GM12875 (cell line): ENCODE data around the gene CUL9.

Source experiments
- H3K4me3 ChIP-seq: one replicate; pipeline ENCODE4 v1.5.1; 2011; ENCODE audit warnings: low read depth, low read length, control low read depth
- CTCF ChIP-seq: IDR thresholded peaks from 2 replicates; pipeline ENCODE4 v1.5.1; 2011; ENCODE audit warnings: low read depth, mild to moderate bottlenecking, control low read depth, inconsistent platforms, low read length, moderate library complexity, borderline replicate concordance; ENCODE audit not compliant: insufficient read depth

Gene CUL9

DNA sequence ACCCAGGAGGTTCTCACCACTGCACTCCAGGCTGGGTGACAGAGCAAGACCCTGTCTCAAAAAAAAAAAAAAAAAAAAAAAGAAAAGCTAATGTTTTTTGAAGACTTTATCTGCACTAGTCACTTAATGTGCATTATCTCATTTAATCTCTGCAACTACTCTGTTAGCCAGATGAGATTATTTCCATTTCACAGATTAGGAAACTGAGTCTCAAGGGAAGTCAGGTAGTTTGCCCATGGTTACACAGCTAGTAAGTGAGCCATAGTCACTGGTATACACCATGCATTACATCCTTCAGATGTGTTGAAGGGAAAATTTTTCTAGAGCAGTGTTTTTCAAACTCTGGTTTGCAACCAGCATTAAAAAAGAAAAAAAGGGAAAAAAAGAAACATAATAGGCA, 18.1 kb upstream of the CUL9 start:
- no peak overlapping the region for H3K4me3 ChIP-seq
- TF ChIP-seq CTCF, result no peak

- peak overlapping the region; percentile 44 for H3K4me3 ChIP-seq
- TF ChIP-seq CTCF, result no peak
Observed at GRCh38 chr6:43170417-43170930, 11.5 kb upstream of the CUL9 start.

DNA sequence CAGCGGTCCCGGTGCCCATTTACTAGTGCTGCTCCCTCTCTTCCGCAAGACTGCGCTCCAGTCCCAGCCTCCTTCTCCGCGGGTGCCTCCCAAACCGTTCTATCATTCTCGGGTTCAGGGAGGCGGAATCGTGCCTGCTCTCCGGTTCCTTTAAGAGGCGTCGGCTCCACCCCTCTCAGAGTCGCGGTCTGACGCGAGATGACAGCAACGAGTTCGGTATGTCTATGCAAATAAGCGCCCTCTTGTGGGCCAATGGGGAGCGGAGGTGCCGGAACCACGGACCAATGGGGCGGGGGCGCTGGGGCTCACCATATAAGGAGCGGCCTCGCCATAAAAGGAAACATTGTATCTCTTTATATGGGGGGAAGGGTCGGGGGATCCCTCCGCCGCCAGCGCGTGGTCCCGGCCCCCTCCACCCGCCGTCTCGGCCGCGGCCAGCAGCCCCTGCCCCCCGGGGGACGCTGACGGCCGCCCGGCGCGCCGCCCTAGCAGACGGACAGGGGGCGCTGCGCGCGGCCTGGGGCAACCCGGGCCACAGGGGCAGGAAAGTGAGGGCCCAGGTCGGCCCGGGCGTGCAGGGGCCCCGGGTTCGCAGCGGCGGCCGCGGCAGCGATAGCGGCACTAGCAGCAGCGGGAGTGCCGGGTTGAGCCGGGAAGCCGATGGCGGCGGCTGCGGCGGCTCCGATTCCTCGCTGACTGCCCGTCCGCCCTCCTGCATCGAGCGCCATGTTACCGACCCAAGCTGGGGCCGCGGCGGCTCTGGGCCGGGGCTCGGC, 10.9 kb upstream of the CUL9 start, which contains the start of gene SRF:
Gene SRF, plus strand, starts transcription at position 339 of the 776 bp plus-strand sequence. Its CDS starts 388 bp downstream, at position 727.
- peak; percentile 84 for TF ChIP-seq CTCF
- peak within 1 kb of the TSS; percentile 74 for H3K4me3 ChIP-seq

- TF ChIP-seq CTCF, result no peak
- peak overlapping the region; percentile 74 for H3K4me3 ChIP-seq
Observed at GRCh38 chr6:43171707-43172103, 10.3 kb upstream of the CUL9 start.

- peak overlapping the region; percentile 74 for H3K4me3 ChIP-seq
- TF ChIP-seq CTCF, result no peak
Observed at GRCh38 chr6:43172104-43173007, 9.6 kb upstream of the CUL9 start.

DNA sequence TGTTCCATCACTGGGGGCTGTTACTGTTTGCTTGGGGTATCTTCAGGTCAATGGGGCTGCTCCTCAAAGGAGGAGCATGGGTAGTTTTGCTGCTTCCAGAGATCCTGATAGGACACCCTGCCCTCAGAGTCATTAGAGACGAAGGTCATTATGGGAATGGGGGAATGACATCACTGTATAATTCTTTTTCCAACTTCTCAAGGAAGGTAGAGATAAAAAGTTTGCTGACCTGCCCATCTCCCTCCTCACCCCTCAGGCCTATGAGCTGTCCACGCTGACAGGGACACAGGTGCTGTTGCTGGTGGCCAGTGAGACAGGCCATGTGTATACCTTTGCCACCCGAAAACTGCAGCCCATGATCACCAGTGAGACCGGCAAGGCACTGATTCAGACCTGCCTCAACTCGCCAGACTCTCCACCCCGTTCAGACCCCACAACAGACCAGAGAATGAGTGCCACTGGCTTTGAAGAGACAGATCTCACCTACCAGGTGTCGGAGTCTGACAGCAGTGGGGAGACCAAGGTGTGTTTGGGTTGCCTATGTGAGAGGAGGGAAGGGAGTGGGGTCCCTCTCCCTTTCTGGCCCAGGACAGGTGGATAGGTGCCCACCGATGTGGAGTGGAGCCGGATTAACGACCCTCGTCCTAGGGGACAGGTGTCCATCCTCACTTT, 8.3 kb upstream of the CUL9 start:
- H3K4me3 ChIP-seq, result peak overlapping the region; percentile 74
- TF ChIP-seq CTCF, result no peak
